ENCODE data around the gene HPRT1.
A peak's percentile ranks its signal among the peaks of the same experiment; 100 is the strongest.
"Not testable (repeated sequence)": the region's sequence is repeated elsewhere in the genome, so short reads cannot be mapped to it uniquely, and the experiment has no call there.

HPRT1 gene

DNA sequence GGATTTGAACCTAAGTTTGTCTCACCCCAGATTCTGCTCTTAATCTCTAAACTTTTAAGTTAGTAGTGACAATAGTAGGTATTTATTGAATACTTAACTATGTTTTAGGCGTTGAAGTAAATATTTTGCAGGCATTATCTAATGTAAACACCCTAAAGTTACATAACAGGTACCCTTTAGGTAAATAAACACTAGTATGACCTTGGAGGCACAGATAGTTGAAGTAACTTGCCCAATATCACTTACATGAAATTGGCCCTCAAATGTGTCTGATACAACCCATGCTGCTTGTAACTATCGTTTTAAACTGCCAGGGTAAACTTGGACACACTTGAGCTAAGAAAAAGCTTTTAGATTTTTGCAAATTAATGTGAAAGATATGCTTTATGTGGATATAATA lies 3.0 kb downstream of the HPRT1 start:
- no peaks in the 10 kb centered on the region for H3F3A ChIP-seq (ENCODE audit: low read depth)
- no peaks in the 10 kb centered on the region for H3K27me3 ChIP-seq (ENCODE audit: insufficient read depth, low read length, poor library complexity, severe bottlenecking)
- peaks cover 25% of the 10 kb centered on the region for H4K20me1 ChIP-seq (ENCODE audit: insufficient read depth, low read length, poor library complexity, severe bottlenecking)
- H3K9ac ChIP-seq (ENCODE audit: low read depth, low read length, poor library complexity, severe bottlenecking) = no peak overlapping the region
- H3K79me2 ChIP-seq (ENCODE audit: insufficient read depth, low read length) = peaks cover 74% of the 10 kb centered on the region
- no peaks in the 10 kb centered on the region for H3K9me3 ChIP-seq (ENCODE audit: insufficient read depth, low read depth, low read length)
- no peak overlapping the region for H2AFZ ChIP-seq (ENCODE audit: low read length)
- H3K4me3 ChIP-seq (ENCODE audit: low read length, poor library complexity, severe bottlenecking) = peak overlapping the region; percentile 64
- H3K9me2 ChIP-seq (replicated peaks; ENCODE audit: low read depth, low read length) = no peaks in the 10 kb centered on the region
- TF ChIP-seq, protein P1, sequence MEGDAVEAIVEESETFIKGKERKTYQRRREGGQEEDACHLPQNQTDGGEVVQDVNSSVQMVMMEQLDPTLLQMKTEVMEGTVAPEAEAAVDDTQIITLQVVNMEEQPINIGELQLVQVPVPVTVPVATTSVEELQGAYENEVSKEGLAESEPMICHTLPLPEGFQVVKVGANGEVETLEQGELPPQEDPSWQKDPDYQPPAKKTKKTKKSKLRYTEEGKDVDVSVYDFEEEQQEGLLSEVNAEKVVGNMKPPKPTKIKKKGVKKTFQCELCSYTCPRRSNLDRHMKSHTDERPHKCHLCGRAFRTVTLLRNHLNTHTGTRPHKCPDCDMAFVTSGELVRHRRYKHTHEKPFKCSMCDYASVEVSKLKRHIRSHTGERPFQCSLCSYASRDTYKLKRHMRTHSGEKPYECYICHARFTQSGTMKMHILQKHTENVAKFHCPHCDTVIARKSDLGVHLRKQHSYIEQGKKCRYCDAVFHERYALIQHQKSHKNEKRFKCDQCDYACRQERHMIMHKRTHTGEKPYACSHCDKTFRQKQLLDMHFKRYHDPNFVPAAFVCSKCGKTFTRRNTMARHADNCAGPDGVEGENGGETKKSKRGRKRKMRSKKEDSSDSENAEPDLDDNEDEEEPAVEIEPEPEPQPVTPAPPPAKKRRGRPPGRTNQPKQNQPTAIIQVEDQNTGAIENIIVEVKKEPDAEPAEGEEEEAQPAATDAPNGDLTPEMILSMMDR (conservative IDR thresholded peaks at IDR 0.05; ENCODE audit: low read length) = no peak
- TF ChIP-seq EZH2phosphoT487 (IDR thresholded peaks at IDR 0.05; ENCODE audit: borderline replicate concordance) = no peak
- H3K4me1 ChIP-seq (ENCODE audit: insufficient read depth, low read length, poor library complexity, severe bottlenecking) = peaks cover 16% of the 10 kb centered on the region
- no peaks in the 10 kb centered on the region for H3K36me3 ChIP-seq (ENCODE audit: insufficient read depth, low read length)
- H3K4me2 ChIP-seq (ENCODE audit: low read depth, low read length, poor library complexity, severe bottlenecking) = peak overlapping the region; percentile 79

DNA sequence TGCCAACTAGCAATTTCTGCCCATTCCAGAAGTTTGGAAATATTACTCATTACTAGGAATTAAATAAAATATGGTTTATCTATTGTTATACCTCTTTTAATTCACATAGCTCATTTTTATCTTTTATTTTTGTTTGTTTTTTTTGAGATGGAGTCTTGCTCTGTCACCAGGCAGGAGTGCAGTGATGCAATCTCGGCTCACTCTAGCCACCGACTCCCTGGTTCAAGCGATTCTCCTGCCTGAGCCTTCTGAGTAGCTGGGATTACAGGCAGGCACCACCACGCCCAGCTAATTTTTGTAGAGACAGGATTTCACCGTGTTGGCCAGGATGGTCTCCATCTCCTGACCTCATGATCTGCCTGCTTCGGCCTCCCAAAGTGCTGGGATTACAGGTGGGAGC lies 4.5 kb downstream of the HPRT1 start:
- H3K79me2 ChIP-seq (ENCODE audit: insufficient read depth, low read length) = peaks cover 86% of the 10 kb centered on the region

DNA sequence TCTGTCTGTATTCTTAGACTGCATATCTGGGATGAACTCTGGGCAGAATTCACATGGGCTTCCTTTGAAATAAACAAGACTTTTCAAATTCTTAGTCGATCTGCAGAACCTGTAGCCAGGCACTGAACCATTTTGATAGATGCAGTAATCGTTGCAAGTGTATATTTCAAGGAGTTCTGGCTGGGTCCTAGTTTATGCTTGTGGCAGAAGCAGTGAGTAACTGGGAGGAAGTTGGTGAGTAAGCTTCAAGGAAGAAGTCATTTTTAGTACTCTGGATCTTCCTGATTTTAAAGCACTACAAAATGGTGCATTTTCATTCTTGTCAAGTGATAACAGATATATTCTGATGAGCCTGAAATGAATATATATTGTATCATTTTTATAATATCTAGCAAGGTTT lies 9.5 kb downstream of the HPRT1 start:
- TF ChIP-seq, protein P1 (conservative IDR thresholded peaks at IDR 0.05; ENCODE audit: low read length) = no peak
- no peak for TF ChIP-seq EZH2phosphoT487 (IDR thresholded peaks at IDR 0.05; ENCODE audit: borderline replicate concordance)
- no peaks in the 10 kb centered on the region for H3F3A ChIP-seq (ENCODE audit: low read depth)
- no peak overlapping the region for H2AFZ ChIP-seq (ENCODE audit: low read length)
- no peaks in the 10 kb centered on the region for H3K36me3 ChIP-seq (ENCODE audit: insufficient read depth, low read length)
- H3K4me3 ChIP-seq (ENCODE audit: low read length, poor library complexity, severe bottlenecking) = no peak overlapping the region
- H3K9ac ChIP-seq (ENCODE audit: low read depth, low read length, poor library complexity, severe bottlenecking) = no peak overlapping the region
- no peaks in the 10 kb centered on the region for H3K27me3 ChIP-seq (ENCODE audit: insufficient read depth, low read length, poor library complexity, severe bottlenecking)
- peak overlapping the region; percentile 29 for H3K4me2 ChIP-seq (ENCODE audit: low read depth, low read length, poor library complexity, severe bottlenecking)
- peaks cover 66% of the 10 kb centered on the region for H3K79me2 ChIP-seq (ENCODE audit: insufficient read depth, low read length)
- peaks cover 4% of the 10 kb centered on the region for H3K4me1 ChIP-seq (ENCODE audit: insufficient read depth, low read length, poor library complexity, severe bottlenecking)
- H3K9me3 ChIP-seq (ENCODE audit: insufficient read depth, low read depth, low read length) = no peaks in the 10 kb centered on the region
- no peaks in the 10 kb centered on the region for H3K9me2 ChIP-seq (replicated peaks; ENCODE audit: low read depth, low read length)
- H4K20me1 ChIP-seq (ENCODE audit: insufficient read depth, low read length, poor library complexity, severe bottlenecking) = peaks cover 14% of the 10 kb centered on the region

More for the DNA sequence above, 4.5 kb downstream of the HPRT1 start:
- Histone ChIP-seq H3K4me2 (ENCODE audit: low read depth, low read length, poor library complexity, severe bottlenecking) (peak overlapping the region; percentile 79), H4K20me1 (ENCODE audit: insufficient read depth, low read length, poor library complexity, severe bottlenecking) (peaks cover 30% of the 10 kb centered on the region), H3K4me1 (ENCODE audit: insufficient read depth, low read length, poor library complexity, severe bottlenecking) (peaks cover 16% of the 10 kb centered on the region)
- H3K36me3 ChIP-seq (ENCODE audit: insufficient read depth, low read length); H3F3A ChIP-seq (ENCODE audit: low read depth); H3K9me2 ChIP-seq (replicated peaks; ENCODE audit: low read depth, low read length); H2AFZ ChIP-seq (ENCODE audit: low read length); H3K27me3 ChIP-seq (ENCODE audit: insufficient read depth, low read length, poor library complexity, severe bottlenecking); H3K9me3 ChIP-seq (ENCODE audit: insufficient read depth, low read depth, low read length); H3K9ac ChIP-seq (ENCODE audit: low read depth, low read length, poor library complexity, severe bottlenecking); H3K4me3 ChIP-seq (ENCODE audit: low read length, poor library complexity, severe bottlenecking): not testable (repeated sequence)

DNA sequence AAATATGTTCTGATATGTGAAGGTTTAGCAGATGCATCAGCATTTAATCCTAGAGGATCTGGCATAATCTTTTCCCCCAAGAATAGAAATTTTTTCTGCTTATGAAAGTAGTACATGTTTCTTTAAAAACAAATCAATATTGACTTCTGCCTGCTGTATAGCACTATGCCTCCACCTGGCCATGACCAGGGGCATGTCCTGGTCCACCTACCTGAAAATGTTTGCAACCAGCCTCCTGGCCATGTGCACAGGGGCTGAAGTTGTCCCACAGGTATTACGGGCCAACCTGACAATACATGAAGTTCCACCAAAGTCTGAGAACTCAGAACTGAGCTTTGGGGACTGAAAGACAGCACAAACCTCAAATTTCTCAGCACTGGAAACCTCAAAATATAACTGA lies 10.0 kb downstream of the HPRT1 start:
- Histone ChIP-seq H3K4me2 (ENCODE audit: low read depth, low read length, poor library complexity, severe bottlenecking) (peak overlapping the region; percentile 24), H4K20me1 (ENCODE audit: insufficient read depth, low read length, poor library complexity, severe bottlenecking) (peaks cover 14% of the 10 kb centered on the region), H3K9me3 (ENCODE audit: insufficient read depth, low read depth, low read length) (no peaks in the 10 kb centered on the region), H3K9ac (ENCODE audit: low read depth, low read length, poor library complexity, severe bottlenecking) (no peak overlapping the region), H3K36me3 (ENCODE audit: insufficient read depth, low read length) (peaks cover 4% of the 10 kb centered on the region; the same call in 1 of the 2 replicates), H3K27me3 (ENCODE audit: insufficient read depth, low read length, poor library complexity, severe bottlenecking) (no peaks in the 10 kb centered on the region), H3K9me2 (replicated peaks; ENCODE audit: low read depth, low read length) (no peaks in the 10 kb centered on the region), H3K4me1 (ENCODE audit: insufficient read depth, low read length, poor library complexity, severe bottlenecking) (peaks cover 4% of the 10 kb centered on the region), H3F3A (ENCODE audit: low read depth) (no peaks in the 10 kb centered on the region), H2AFZ (ENCODE audit: low read length) (no peak overlapping the region), H3K79me2 (ENCODE audit: insufficient read depth, low read length) (peaks cover 61% of the 10 kb centered on the region), H3K4me3 (ENCODE audit: low read length, poor library complexity, severe bottlenecking) (no peak overlapping the region)
- TF ChIP-seq EZH2phosphoT487 (IDR thresholded peaks at IDR 0.05; ENCODE audit: borderline replicate concordance) = no peak
- TF ChIP-seq, protein P1 (conservative IDR thresholded peaks at IDR 0.05; ENCODE audit: low read length) = no peak
